Endodermal cell (in vitro differentiated cells): ENCODE data around the gene TVP23A. TPM values are rescaled to one million over a fixed set of nuclear protein-coding genes. Genes with fewer than 3 reads are reported as not detected.

Experiments
- DNase-seq: peaks from one replicate; pipeline ENCODE4 v3.0.0-alpha.2; 2017
- H3K27ac ChIP-seq: 2 replicates; pipeline ENCODE4 v1.5.1; 2013; ENCODE audit warnings: mild to moderate bottlenecking, low read depth, low read length, moderate library complexity
- H3K27me3 ChIP-seq: 2 replicates; pipeline ENCODE4 v1.6.1; 2013; ENCODE audit warnings: mild to moderate bottlenecking, low read length, moderate library complexity; ENCODE audit not compliant: insufficient read depth, control insufficient read depth, poor library complexity, severe bottlenecking
- H3K36me3 ChIP-seq: 2 replicates; pipeline ENCODE4 v1.7.0; 2013; ENCODE audit warnings: mild to moderate bottlenecking, low read length, moderate library complexity; ENCODE audit not compliant: control insufficient read depth, insufficient read depth
- H3K4me1 ChIP-seq: one replicate; pipeline ENCODE4 v1.7.0; 2013; ENCODE audit warnings: low read length; ENCODE audit not compliant: control insufficient read depth, insufficient read depth
- H3K4me3 ChIP-seq: 2 replicates; pipeline ENCODE4 v1.5.1; 2013; ENCODE audit warnings: mild to moderate bottlenecking, low read length, moderate library complexity
- H3K9ac ChIP-seq: 2 replicates; pipeline ENCODE4 v1.6.1; 2013; ENCODE audit warnings: mild to moderate bottlenecking, low read length, moderate library complexity; ENCODE audit not compliant: poor library complexity, severe bottlenecking; ENCODE audit errors: extremely low read depth
- H3K9me3 ChIP-seq: 2 replicates; pipeline ENCODE4 v1.6.1; 2013; ENCODE audit warnings: mild to moderate bottlenecking, low read length, moderate library complexity; ENCODE audit not compliant: control insufficient read depth
- H3K27ac Mint-ChIP-seq: 2 replicates; pipeline ENCODE4 v1.8.0; 2020; ENCODE audit warnings: mixed read lengths
- H3K27me3 Mint-ChIP-seq: 2 replicates; pipeline ENCODE4 v1.8.0; 2021; ENCODE audit warnings: mild to moderate bottlenecking, mixed read lengths; ENCODE audit not compliant: insufficient read depth
- H3K36me3 Mint-ChIP-seq: 2 replicates; pipeline ENCODE4 v1.8.0; 2020; ENCODE audit warnings: low read depth, mixed read lengths
- H3K4me1 Mint-ChIP-seq: 2 replicates; pipeline ENCODE4 v1.8.0; 2020; ENCODE audit warnings: mixed read lengths
- H3K4me3 Mint-ChIP-seq: 2 replicates; pipeline ENCODE4 v1.8.0; 2020; ENCODE audit warnings: mild to moderate bottlenecking, moderate library complexity, mixed read lengths
- H3K9me3 Mint-ChIP-seq: 2 replicates; pipeline ENCODE4 v1.8.0; 2020; ENCODE audit warnings: mild to moderate bottlenecking, mixed read lengths
- WGBS, 2 experiments: methylation state at CpG; one replicate each; pipeline versions ENCODE4 v1.1.5 to v1.1.7; 2013; ENCODE audit warnings: missing lambda C conversion rate in 2 of 2, mixed read lengths in 1 of 2; ENCODE audit not compliant: insufficient coverage in 1 of 2, insufficient read length in 1 of 2; 5-methylcytosine and 5-hydroxymethylcytosine counted together
- total RNA-seq, 2 donors: library from RNA; stranded (reverse); fragmentation: NEBNext Ultra II Directional in 1 of 2; extraction: Animal tissue kit (Norgen Biotek cat#: 25700) in 1 of 2; gene quantifications; 2 replicates in 1 of 2; 3 replicates in 1 of 2; pipeline ENCODE4 v1.2.1, GENCODE V29; 2021
- TF ChIP-seq, protein P1 (sequence below): fragments of 200-600 bp; sonication (generic); conservative IDR thresholded peaks from 2 replicates; pipeline ENCODE4 v1.5.0; 2021; ENCODE audit warnings: antibody characterized with exemption, mild to moderate bottlenecking

TVP23A gene
- total RNA-seq, 2 donors from 2014 or later, result 7.6 to 13.6 TPM

DNA sequence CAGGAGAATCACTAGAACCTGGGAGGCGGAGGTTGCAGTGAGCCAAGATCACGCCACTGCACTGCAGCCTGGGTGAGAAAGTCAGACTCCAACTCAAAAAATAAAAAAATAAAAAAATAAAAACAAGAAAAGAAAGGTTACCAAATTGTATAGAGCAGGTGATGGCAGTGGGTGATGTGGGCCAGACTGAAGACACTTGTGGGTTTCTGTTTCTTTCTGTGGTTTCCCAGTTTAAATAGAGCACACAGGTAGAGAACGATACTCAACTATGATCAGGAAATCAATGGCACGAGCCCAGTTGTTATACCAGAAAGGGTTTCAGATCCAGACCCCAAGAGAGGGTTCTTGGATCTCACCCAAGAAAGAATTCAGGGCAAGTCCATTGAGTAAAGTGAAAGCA is 42.3 kb downstream of the TVP23A start:
- H3K9ac ChIP-seq, result no peak overlapping the region
- Mint-ChIP-seq H3K4me3 (no peak overlapping the region), H3K36me3 (peaks cover 10% of the 10 kb centered on the region), H3K9me3 (peaks cover 8% of the 10 kb centered on the region), H3K27ac (no peak overlapping the region), H3K4me1 (peaks cover 14% of the 10 kb centered on the region), H3K27me3 (no peaks in the 10 kb centered on the region)
- H3K27me3 ChIP-seq, result no peaks in the 10 kb centered on the region
- H3K9me3 ChIP-seq, result peaks cover 1% of the 10 kb centered on the region
- DNase-seq, result no peak
- H3K4me3 ChIP-seq, result no peak overlapping the region
- TF ChIP-seq, protein P1, sequence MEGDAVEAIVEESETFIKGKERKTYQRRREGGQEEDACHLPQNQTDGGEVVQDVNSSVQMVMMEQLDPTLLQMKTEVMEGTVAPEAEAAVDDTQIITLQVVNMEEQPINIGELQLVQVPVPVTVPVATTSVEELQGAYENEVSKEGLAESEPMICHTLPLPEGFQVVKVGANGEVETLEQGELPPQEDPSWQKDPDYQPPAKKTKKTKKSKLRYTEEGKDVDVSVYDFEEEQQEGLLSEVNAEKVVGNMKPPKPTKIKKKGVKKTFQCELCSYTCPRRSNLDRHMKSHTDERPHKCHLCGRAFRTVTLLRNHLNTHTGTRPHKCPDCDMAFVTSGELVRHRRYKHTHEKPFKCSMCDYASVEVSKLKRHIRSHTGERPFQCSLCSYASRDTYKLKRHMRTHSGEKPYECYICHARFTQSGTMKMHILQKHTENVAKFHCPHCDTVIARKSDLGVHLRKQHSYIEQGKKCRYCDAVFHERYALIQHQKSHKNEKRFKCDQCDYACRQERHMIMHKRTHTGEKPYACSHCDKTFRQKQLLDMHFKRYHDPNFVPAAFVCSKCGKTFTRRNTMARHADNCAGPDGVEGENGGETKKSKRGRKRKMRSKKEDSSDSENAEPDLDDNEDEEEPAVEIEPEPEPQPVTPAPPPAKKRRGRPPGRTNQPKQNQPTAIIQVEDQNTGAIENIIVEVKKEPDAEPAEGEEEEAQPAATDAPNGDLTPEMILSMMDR, result no peak
- 93 to 95% methylated on average over 2 to 4 of the region's 4 CpGs for WGBS, 2 experiments
- H3K27ac ChIP-seq, result no peak overlapping the region
- no peaks in the 10 kb centered on the region for H3K36me3 ChIP-seq
- H3K4me1 ChIP-seq, result no peaks in the 10 kb centered on the region

DNA sequence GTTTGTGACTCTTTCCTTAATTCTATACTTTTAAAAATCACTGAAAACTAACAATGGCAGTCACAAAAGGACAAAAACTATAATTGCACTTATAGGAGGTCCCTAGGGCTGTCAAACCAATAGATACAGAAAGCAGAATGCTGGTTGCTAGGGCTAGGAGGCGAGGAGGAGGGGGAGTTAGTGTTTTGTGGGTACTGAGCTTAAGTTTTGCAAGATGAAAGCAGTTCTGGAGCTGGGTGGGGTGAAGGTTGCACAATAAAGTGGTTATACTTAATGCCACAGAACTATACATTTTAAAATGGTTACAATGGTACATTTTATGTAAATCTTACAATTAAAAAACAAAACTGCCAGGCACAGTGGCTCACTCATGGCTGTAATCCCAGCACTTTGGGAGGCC is 47.7 kb downstream of the TVP23A start:
- TF ChIP-seq, protein P1, result no peak
- Histone ChIP-seq H3K27ac (no peak overlapping the region), H3K4me3 (no peak overlapping the region), H3K4me1 (no peaks in the 10 kb centered on the region), H3K36me3 (no peaks in the 10 kb centered on the region), H3K9me3 (no peaks in the 10 kb centered on the region), H3K27me3 (no peaks in the 10 kb centered on the region), H3K9ac (no peak overlapping the region)
- Mint-ChIP-seq H3K36me3 (peaks cover 4% of the 10 kb centered on the region), H3K9me3 (no peaks in the 10 kb centered on the region), H3K27me3 (no peaks in the 10 kb centered on the region), H3K4me1 (peaks cover 4% of the 10 kb centered on the region), H3K27ac (no peak overlapping the region), H3K4me3 (no peak overlapping the region)
- no peak for DNase-seq
- WGBS, 2 experiments, result 86% methylated on average over 1 of the region's 1 CpG; no CpG with 5 or more reads in 1 of the 2 experiments

DNA sequence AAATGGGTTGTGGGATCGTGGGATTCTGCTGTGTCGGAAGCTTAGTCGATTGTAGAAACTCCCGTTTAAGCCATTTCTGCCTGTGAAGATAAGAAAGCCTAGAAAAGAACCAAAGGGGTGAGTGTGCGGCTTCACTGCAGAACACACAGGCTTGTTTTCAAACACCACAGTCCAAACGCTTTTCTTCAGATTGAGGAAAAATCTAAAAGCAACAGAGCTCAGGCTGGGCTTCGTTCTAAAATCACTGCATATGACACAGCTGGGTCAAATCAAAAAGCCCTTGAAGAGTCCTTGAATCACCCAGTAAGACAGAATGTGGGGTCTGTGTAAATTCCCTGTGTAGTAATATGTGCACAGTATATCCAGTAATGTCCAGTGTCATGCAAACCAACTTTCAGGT is 49.2 kb downstream of the TVP23A start:
- Mint-ChIP-seq H3K27me3 (no peaks in the 10 kb centered on the region), H3K36me3 (peaks cover 16% of the 10 kb centered on the region), H3K27ac (no peak overlapping the region), H3K4me1 (peaks cover 4% of the 10 kb centered on the region), H3K9me3 (no peaks in the 10 kb centered on the region), H3K4me3 (no peak overlapping the region)
- Histone ChIP-seq H3K36me3 (no peaks in the 10 kb centered on the region), H3K9ac (no peak overlapping the region), H3K9me3 (no peaks in the 10 kb centered on the region), H3K27me3 (no peaks in the 10 kb centered on the region), H3K4me1 (no peaks in the 10 kb centered on the region), H3K4me3 (no peak overlapping the region), H3K27ac (no peak overlapping the region)
- 89% methylated on average over 7 of the region's 7 CpGs for WGBS, 2 experiments
- TF ChIP-seq, protein P1, result no peak
- DNase-seq, result no peak
